Right lung (tissue), 5 donors: ENCODE data around the gene HOXA4. TPM values are rescaled to one million over a fixed set of nuclear protein-coding genes. Genes with fewer than 3 reads are reported as not detected.

Experiments
- DNase-seq, 2 donors: peaks; one replicate each; pipeline ENCODE4 v3.0.0-alpha.2; 2013
- polyA plus RNA-seq, 5 donors: library from polyadenylated mRNA; unstranded; fragments of 120-200 nt; gene quantifications; one replicate each; pipeline versions ENCODE4 v1.2.1 to v1.2.3, GENCODE V29; 2013; ENCODE audit warnings: inconsistent platforms in 1 of 5, low replicate concordance in 1 of 5; ENCODE audit not compliant: insufficient read length in 5 of 5, insufficient read depth in 1 of 5

The HOXA4 gene
- polyA plus RNA-seq, 5 donors: 32.3 to 39.5 (median 38.3) TPM

- peak in 1 of 2 donors; percentile 51 for DNase-seq
These were observed 17.6 kb upstream of the HOXA4 start for GRCh38 chr7:27148031-27148755.

GRCh38 chr7:27147199-27148030 is 16.9 kb upstream of the HOXA4 start, which contains the start of gene HOXA6:
HOXA6 (minus strand) TSS chr7:27147774; CDS start chr7:27147749, 25 bp downstream.
- peak in 1 of 2 donors; percentile 82 for DNase-seq

DNA sequence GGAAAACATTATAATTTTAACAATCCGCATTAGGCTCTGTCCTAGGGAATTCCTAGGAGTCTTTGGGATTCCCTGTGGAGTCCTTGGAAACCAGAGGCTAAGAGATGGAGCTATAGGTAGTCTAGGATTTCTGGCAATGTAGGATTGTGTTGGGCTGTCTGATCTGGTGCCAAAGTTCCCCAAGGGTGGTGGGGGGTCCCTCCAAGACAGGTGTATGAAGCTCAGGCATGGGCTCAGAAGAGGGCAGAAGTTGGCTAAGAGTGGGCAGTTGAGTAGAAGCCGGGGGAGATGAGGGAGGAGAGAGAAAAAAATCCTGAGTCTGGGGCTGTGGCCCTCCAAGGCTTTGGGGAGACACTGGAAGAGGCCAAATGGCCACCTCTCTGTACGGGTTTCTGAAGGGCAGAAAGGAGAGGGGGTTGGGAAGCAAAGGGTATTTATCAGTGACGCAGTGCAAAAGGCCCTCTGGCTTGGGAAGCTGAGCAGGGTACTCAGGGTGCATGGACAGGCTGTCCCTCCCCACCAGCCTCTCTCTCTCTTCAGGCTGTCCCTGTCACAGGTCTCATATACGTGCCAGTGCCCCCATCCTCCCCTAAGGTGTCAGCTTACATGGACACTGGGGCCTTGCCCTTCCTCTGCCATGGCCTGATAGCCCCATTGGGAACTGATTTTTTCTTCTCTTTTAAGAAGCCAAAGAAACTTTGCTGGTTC is 16.1 kb upstream of the HOXA4 start:
- DNase-seq: peak in 1 of 2 donors; percentile 42

- peak in 1 of 2 donors; percentile 39 for DNase-seq
These were observed 15.4 kb upstream of the HOXA4 start for GRCh38 chr7:27145914-27146412.

DNA sequence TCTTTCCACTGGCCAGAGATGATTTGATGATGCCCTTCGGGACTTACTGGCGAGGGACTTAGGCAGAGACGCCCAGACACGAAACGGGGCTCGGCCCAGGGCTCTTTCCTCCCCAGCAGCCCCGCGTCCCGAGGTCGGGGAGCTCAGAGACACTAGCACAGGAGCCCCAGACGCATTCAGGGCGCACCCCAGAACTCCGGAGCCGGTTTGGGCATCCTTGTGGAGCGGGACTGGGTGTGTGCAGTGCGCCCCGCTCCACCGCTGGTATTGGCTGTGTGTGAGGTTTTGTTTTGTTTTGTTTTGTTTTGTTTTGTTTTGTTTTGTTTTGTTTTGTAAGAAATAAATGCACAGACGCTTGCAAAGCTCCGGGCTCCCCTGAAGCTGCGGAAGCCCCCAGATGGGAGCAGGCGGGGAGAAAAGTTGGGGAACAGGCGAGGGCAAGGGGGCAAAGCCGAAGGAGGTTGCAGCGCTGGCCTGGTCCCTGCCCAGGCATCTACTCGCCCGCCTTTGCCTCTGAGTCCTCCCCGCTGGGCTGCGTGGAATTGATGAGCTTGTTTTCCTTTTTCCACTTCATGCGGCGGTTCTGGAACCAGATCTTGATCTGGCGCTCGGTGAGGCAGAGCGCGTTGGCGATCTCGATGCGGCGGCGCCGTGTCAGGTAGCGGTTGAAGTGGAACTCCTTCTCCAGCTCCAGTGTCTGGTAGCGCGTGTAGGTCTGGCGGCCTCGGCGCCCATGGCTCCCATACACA is 14.8 kb upstream of the HOXA4 start:
- peak in 1 of 2 donors; percentile 36 for DNase-seq

- DNase-seq: peak in 1 of 2 donors; percentile 52
These were observed 14.2 kb upstream of the HOXA4 start for GRCh38 chr7:27144781-27145164.

GRCh38 chr7:27143950-27144780 is 13.6 kb upstream of the HOXA4 start:
- DNase-seq: no peak

DNA sequence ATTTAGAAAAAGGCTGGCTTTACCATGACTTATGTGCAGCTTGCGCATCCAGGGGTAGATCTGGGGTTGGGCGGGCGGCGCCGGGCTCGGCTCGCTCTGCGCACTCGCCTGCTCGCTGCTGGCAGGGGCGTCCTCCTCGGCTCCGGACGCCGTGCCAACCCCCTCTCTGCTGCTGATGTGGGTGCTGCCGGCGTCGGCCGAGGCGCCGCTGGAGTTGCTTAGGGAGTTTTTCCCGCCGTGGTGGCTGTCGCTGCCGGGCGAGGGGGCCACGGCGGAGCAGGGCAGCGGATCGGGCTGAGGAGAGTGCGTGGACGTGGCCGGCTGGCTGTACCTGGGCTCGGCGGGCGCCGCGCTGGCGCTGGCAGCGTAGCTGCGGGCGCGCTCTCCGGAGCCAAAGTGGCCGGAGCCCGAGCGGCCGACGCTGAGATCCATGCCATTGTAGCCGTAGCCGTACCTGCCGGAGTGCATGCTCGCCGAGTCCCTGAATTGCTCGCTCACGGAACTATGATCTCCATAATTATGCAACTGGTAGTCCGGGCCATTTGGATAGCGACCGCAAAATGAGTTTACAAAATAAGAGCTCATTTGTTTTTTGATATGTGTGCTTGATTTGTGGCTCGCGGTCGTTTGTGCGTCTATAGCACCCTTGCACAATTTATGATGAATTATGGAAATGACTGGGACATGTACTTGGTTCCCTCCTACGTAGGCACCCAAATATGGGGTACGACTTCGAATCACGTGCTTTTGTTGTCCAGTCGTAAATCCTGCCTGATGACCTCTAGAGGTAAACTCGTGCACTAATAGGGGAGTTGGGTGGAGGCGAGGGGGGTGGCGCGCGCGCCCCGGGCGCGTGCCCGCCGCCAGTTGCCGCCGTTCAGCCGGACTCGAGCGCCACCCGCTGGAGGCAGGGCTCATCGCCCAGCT is 12.7 kb upstream of the HOXA4 start, which contains the start of gene HOXA5:
TSS of gene HOXA5 (minus strand) at position 659 of the 927 bp plus-strand sequence. CDS start at position 585, 74 bp downstream.
- DNase-seq: peak; percentile 91 to 96

- DNase-seq: no peak
These were observed 12.0 kb upstream of the HOXA4 start for GRCh38 chr7:27142580-27143022.

GRCh38 chr7:27141923-27142579 is 11.5 kb upstream of the HOXA4 start:
- peak in 1 of 2 donors; percentile 43 for DNase-seq

DNA sequence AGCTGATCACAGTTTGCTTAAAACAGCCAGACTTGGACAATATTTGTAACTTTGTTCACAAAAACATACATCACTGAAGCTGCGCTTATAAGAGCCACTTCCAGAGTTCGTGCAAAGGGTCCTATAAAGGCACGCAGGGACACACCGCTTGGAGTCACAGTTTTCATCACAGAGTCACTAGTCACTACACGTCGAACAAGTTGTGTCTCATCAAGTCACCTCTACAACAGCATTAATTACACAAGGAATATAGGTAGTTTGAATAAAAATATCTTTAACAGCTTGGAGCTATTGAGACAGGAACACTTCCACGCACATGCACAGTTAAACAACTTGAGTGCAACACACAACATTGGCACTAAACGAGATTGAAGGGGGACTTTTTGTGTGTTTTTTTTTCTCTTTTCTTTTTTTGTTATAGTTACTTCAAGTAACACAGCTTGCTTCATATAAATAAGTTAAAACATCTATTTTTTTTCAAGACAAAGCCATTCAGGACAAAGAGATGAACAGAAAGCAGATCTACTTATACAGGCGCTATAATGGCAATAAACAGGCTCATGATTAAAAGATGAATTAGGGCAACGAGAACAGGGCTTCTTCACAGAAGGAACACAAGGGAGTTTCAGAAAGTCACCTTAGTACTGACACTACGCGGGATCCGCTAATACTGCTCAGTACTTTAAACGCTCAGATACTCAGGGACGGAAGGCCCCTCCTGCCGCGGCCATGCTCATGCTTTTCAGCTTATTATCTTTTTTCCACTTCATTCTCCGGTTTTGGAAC is 10.8 kb upstream of the HOXA4 start:
- DNase-seq: peak in 1 of 2 donors; percentile 49

GRCh38 chr7:27140126-27140857 is 9.7 kb upstream of the HOXA4 start:
- DNase-seq: peak in 1 of 2 donors; percentile 42

DNA sequence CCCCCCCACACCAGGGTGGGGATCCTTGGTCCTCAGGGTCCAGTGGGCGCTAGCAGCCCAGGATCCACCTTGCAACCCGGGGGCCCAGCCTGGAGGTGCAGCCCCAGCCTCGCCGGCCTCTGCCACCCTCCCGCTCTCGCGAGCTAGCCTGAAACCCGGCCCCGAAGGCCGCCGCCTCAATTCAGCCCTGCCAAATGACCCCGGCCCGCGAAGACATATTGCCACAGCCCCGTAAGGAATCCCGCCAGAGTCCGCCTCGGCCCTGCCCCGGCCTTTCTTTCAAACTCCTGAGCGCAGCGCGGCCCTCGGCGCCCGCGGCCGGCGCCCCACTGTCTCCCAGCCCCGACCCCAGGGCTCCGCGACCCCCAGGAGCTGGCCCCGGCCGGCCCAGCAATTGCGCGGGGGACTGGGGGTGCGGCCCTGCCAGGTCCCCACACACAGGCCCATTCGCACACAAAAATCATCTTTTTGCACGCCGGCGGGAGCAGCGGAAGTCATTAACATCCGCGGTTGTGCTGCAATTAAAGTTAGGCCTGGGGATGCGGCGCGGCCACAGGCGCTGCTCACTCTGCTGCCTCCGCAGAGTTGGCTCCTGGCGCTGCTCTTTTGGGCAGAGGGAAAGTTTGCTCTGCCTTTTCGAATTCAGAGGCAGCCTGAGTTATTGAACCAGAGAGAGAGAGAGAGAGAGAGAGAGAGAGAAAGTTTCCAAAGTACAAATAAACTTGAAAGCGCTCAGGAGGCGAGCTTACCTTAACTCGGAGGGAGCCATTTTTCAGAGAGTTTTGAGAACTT is 9.0 kb upstream of the HOXA4 start:
- DNase-seq: peak in 1 of 2 donors; percentile 26

DNA sequence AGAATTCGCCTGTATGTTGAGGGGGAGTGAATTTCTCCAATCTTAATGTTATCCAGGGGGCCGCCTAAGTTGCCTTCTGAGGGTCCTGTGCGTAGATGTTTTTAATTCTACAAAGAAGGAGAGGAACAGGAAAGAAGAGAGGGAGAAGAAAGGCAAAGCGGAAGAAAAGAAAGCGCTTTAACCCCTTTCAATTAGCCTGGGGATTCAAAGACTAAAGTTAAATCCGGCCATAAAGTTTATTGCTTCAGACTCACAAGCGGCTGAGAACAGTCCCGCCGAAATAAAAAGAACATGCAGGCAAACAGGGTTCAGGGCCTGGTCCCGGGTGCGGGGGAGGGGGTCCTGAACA is 8.4 kb upstream of the HOXA4 start:
- peak in 1 of 2 donors; percentile 38 for DNase-seq

- DNase-seq: peak in 1 of 2 donors; percentile 40
These were observed 7.9 kb upstream of the HOXA4 start for GRCh38 chr7:27138472-27138871.
